NCI-H748 (cell line): ENCODE measurements around the gene NSMCE1.
"Not testable (repeated sequence)": the region's sequence is repeated elsewhere in the genome, so short reads cannot be mapped to it uniquely, and the experiment has no call there.

Experiments used
- DNase-seq: peaks from one replicate; lab custom pipeline; 2025; ENCODE audit not compliant: unreplicated experiment; lab: John Stamatoyannopoulos, UW

NSMCE1 gene

GRCh38 chr16:27303256-27304100 is 34.9 kb upstream of the NSMCE1 start:
- no peak for DNase-seq

- DNase-seq = no peak
These were observed 33.6 kb upstream of the NSMCE1 start for GRCh38 chr16:27302126-27302525.

- no peak for DNase-seq
These were observed 32.8 kb upstream of the NSMCE1 start for GRCh38 chr16:27301236-27301861.

- no peak for DNase-seq
These were observed 29.6 kb upstream of the NSMCE1 start for GRCh38 chr16:27298132-27298531.

GRCh38 chr16:27293343-27293742 is 24.8 kb upstream of the NSMCE1 start:
- no peak for DNase-seq

GRCh38 chr16:27291722-27292240 is 23.2 kb upstream of the NSMCE1 start:
- DNase-seq = no peak

GRCh38 chr16:27291106-27291505 is 22.5 kb upstream of the NSMCE1 start:
- DNase-seq = no peak

GRCh38 chr16:27290562-27290961 is 22.0 kb upstream of the NSMCE1 start:
- no peak for DNase-seq

GRCh38 chr16:27289669-27290068 is 21.1 kb upstream of the NSMCE1 start:
- no peak for DNase-seq

GRCh38 chr16:27288313-27288712 is 19.7 kb upstream of the NSMCE1 start:
- DNase-seq = not testable (repeated sequence)

GRCh38 chr16:27287887-27288286 is 19.3 kb upstream of the NSMCE1 start:
- no peak for DNase-seq

- no peak for DNase-seq
These were observed 18.7 kb upstream of the NSMCE1 start for GRCh38 chr16:27287051-27287811.

GRCh38 chr16:27286451-27286850 is 17.9 kb upstream of the NSMCE1 start:
- no peak for DNase-seq

GRCh38 chr16:27285676-27286196 is 17.2 kb upstream of the NSMCE1 start:
- DNase-seq = no peak

- DNase-seq = no peak
These were observed 16.5 kb upstream of the NSMCE1 start for GRCh38 chr16:27284865-27285675.

GRCh38 chr16:27281243-27281642 is 12.7 kb upstream of the NSMCE1 start:
- no peak for DNase-seq

- DNase-seq = no peak
These were observed 6.8 kb upstream of the NSMCE1 start for GRCh38 chr16:27275394-27275793.

GRCh38 chr16:27274424-27274874 is 5.9 kb upstream of the NSMCE1 start:
- DNase-seq = not testable (repeated sequence)

GRCh38 chr16:27273670-27274423 is 5.3 kb upstream of the NSMCE1 start:
- no peak for DNase-seq

- no peak for DNase-seq
These were observed 4.7 kb upstream of the NSMCE1 start for GRCh38 chr16:27273330-27273669.
